ENCODE results near the gene TSSK2. TPM values are rescaled to one million over a fixed set of nuclear protein-coding genes. Genes with fewer than 3 reads are reported as not detected.

The TSSK2 gene
- total and polyA plus RNA-seq, 2 experiments from 2014 or later: not detected

DNA sequence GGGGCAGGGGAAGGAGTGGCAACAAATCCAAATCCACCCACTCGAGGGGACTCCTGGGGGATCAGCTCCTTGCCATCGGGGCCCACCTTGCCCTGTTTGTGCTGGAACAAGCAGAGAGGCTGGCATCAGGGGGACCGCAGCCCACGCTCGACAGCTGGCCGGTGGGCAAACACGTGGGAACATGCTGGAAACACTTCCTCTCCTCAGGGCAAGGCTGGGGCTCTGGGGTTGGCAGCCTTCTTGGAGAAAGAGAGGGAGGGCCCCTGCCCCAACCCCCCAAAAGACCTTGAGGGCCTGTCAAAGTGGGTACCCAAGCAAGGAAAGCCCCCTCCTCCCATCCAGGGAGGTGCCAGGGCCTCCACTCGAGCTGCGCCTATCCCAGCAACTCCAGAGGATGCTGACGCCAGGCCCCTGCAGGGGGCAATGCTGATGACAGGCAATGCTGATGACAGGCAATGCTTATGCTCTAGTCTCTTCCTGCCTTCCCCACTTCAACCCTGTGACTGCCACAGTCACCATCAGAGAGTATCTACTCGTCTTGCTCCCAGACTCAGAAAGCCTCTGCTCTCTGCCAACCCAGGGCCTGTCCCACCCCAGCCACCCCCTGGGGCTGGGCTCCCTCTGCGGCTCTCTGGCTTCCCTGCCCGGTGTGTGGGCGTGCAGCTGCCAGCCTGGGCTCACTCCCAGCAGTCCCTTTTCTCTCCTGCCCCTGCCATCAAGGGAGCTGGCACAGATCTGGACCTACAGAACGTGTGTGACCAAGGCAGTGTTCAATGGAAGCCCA lies 7.3 kb downstream of the TSSK2 start:
- no peak for DNase-seq (ENCODE audit: low read depth in 1 of 2, low spot score in 1 of 2)
- H3K4me1 ChIP-seq (ENCODE audit: low read depth): peaks cover 1% of the 10 kb centered on the region
- H3K36me3 ChIP-seq: peaks cover 32% of the 10 kb centered on the region
- no peak overlapping the region for H3K4me3 ChIP-seq
- TF ChIP-seq, protein P1, sequence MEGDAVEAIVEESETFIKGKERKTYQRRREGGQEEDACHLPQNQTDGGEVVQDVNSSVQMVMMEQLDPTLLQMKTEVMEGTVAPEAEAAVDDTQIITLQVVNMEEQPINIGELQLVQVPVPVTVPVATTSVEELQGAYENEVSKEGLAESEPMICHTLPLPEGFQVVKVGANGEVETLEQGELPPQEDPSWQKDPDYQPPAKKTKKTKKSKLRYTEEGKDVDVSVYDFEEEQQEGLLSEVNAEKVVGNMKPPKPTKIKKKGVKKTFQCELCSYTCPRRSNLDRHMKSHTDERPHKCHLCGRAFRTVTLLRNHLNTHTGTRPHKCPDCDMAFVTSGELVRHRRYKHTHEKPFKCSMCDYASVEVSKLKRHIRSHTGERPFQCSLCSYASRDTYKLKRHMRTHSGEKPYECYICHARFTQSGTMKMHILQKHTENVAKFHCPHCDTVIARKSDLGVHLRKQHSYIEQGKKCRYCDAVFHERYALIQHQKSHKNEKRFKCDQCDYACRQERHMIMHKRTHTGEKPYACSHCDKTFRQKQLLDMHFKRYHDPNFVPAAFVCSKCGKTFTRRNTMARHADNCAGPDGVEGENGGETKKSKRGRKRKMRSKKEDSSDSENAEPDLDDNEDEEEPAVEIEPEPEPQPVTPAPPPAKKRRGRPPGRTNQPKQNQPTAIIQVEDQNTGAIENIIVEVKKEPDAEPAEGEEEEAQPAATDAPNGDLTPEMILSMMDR (IDR thresholded peaks at IDR 0.05; ENCODE audit: low read depth, low read length): no peak
- H3K27me3 ChIP-seq: no peaks in the 10 kb centered on the region
- H3K9me3 ChIP-seq (ENCODE audit: low read depth): no peaks in the 10 kb centered on the region
- H3K27ac ChIP-seq: no peak overlapping the region

DNA sequence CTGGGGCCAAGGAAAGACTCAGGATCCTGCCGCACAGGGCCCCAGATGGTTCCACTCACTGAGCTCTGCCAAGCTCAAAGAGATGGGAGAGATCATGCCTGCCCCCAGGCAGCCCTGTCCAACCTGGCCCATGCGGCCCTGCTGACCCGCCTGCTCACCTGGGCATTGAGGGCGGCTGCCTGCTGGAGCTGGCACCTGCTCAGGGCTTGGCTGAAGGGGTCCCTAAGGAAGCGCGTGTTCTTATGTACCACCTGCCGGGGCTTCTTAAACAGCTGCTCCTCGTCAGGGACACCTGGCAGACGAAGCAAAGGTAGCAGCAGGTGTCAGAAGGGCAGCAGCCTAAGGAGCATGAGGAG lies 7.9 kb downstream of the TSSK2 start:
- Histone ChIP-seq H3K4me3 (no peak overlapping the region), H3K4me1 (ENCODE audit: low read depth) (peaks cover 7% of the 10 kb centered on the region), H3K27ac (no peak overlapping the region), H3K36me3 (peaks cover 32% of the 10 kb centered on the region), H3K9me3 (ENCODE audit: low read depth) (no peaks in the 10 kb centered on the region), H3K27me3 (no peaks in the 10 kb centered on the region)
- TF ChIP-seq, protein P1 (IDR thresholded peaks at IDR 0.05; ENCODE audit: low read depth, low read length): no peak
- no peak for DNase-seq (ENCODE audit: low read depth in 1 of 2, low spot score in 1 of 2)

DNA sequence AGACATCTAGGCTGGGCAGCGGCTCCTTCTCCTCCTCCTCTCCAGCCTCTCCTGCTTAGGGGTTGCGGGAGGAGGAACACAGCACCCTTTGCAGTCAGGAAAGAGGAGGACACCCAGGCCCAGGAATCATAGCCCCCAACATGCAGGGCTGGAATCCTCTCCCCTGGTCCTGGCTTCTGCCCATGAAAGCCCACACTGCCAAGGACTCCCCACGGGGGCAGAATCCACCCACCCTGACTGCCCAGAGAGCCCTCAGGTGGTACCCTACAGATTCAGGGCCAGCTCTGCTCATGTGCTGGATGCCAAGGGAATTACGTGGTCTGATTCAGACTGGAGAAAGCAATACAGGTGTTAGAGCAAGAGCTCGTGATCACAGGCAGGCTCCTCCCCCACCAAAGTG lies 8.9 kb downstream of the TSSK2 start:
- no peak overlapping the region for H3K4me3 ChIP-seq
- H3K27ac ChIP-seq: no peak overlapping the region
- peaks cover 32% of the 10 kb centered on the region for H3K36me3 ChIP-seq
- no peak for DNase-seq (ENCODE audit: low read depth in 1 of 2, low spot score in 1 of 2)
- no peaks in the 10 kb centered on the region for H3K27me3 ChIP-seq
- TF ChIP-seq, protein P1 (IDR thresholded peaks at IDR 0.05; ENCODE audit: low read depth, low read length): no peak
- peaks cover 7% of the 10 kb centered on the region for H3K4me1 ChIP-seq (ENCODE audit: low read depth)
- no peaks in the 10 kb centered on the region for H3K9me3 ChIP-seq (ENCODE audit: low read depth)

DNA sequence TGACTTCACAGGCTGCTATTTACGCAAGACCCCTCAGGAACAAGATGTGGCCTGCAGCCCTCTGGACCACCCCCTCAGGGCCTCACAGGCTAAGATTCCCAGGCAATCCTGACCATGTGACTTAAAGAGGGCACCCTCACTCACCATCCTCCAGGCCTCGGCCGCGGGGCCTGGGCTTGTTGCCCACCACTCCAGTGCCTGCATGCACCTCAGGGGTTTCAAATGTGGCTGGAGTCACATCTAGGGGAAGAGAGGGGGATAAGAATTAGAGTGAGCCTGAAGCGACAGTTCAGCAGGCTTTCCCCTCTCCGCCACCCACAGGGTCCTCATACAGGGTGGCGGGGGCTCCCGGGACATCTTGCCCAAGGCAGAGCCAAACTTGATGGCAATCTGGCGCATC lies 11.3 kb downstream of the TSSK2 start:
- no peaks in the 10 kb centered on the region for H3K9me3 ChIP-seq (ENCODE audit: low read depth)
- H3K36me3 ChIP-seq: peaks cover 30% of the 10 kb centered on the region
- TF ChIP-seq, protein P1 (IDR thresholded peaks at IDR 0.05; ENCODE audit: low read depth, low read length): no peak
- H3K4me3 ChIP-seq: no peak overlapping the region
- no peak overlapping the region for H3K27ac ChIP-seq
- no peak for DNase-seq (ENCODE audit: low read depth in 1 of 2, low spot score in 1 of 2)
- H3K4me1 ChIP-seq (ENCODE audit: low read depth): peaks cover 7% of the 10 kb centered on the region
- peaks cover 16% of the 10 kb centered on the region for H3K27me3 ChIP-seq

DNA sequence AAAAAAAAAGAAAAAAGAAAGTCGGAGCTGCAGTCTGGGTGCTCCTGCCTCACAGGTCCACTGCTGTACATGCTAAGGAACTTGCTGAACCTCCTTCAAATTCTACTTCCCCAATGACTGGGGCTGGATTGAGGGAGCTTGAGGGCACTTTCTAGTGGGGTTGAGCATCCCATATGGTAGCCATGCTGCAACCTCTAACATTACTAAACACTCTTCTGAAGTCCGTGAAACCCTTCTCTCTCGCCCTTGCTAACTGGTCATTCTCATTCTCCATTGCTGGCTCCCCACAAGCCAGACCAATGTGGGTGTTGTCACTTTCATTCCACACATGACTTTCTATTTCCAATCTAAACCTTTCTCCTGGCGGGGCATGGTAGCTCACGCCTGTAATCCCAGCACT lies 12.1 kb downstream of the TSSK2 start:
- peaks cover 24% of the 10 kb centered on the region for H3K27me3 ChIP-seq
- DNase-seq (ENCODE audit: low read depth in 1 of 2, low spot score in 1 of 2): no peak
- H3K4me1 ChIP-seq (ENCODE audit: low read depth): peaks cover 7% of the 10 kb centered on the region
- H3K4me3 ChIP-seq: peak overlapping the region; percentile 70
- TF ChIP-seq, protein P1 (IDR thresholded peaks at IDR 0.05; ENCODE audit: low read depth, low read length): no peak
- no peak overlapping the region for H3K27ac ChIP-seq
- peaks cover 22% of the 10 kb centered on the region for H3K36me3 ChIP-seq
- no peaks in the 10 kb centered on the region for H3K9me3 ChIP-seq (ENCODE audit: low read depth)
